HG03469 (cell line): ENCODE measurements around the gene DAPK1.

ENCODE experiments used
- ATAC-seq: cut with Tn5 transposase; IDR thresholded peaks from one replicate; pipeline ENCODE4 v1.9.1; 2021; ENCODE audit warnings: mild to moderate bottlenecking, moderate library complexity, moderate number of reproducible peaks; ENCODE audit not compliant: unreplicated experiment

The DAPK1 gene

GRCh38 chr9:87516222-87516925, 18.7 kb downstream of the DAPK1 start:
- no peak for ATAC-seq

- ATAC-seq = no peak
These were observed 19.2 kb downstream of the DAPK1 start for GRCh38 chr9:87516926-87517290.

- ATAC-seq = no peak
These were observed 20.1 kb downstream of the DAPK1 start for GRCh38 chr9:87517732-87518131.

- ATAC-seq = no peak
These were observed 21.2 kb downstream of the DAPK1 start for GRCh38 chr9:87518702-87519335.

GRCh38 chr9:87519461-87519860, 21.8 kb downstream of the DAPK1 start:
- no peak for ATAC-seq

- ATAC-seq = no peak
These were observed 22.6 kb downstream of the DAPK1 start for GRCh38 chr9:87520172-87520683.

- ATAC-seq = no peak
These were observed 24.2 kb downstream of the DAPK1 start for GRCh38 chr9:87521834-87522233.

GRCh38 chr9:87524061-87524460, 26.4 kb downstream of the DAPK1 start:
- ATAC-seq = no peak

- ATAC-seq = no peak
These were observed 28.1 kb downstream of the DAPK1 start for GRCh38 chr9:87525546-87526303.

GRCh38 chr9:87527211-87527916, 29.7 kb downstream of the DAPK1 start:
- ATAC-seq = no peak

- ATAC-seq = no peak
These were observed 31.3 kb downstream of the DAPK1 start for GRCh38 chr9:87528969-87529368.

- ATAC-seq = no peak
These were observed 32.0 kb downstream of the DAPK1 start for GRCh38 chr9:87529671-87530070.

GRCh38 chr9:87530716-87531115, 33.0 kb downstream of the DAPK1 start:
- no peak for ATAC-seq

- ATAC-seq = no peak
These were observed 34.0 kb downstream of the DAPK1 start for GRCh38 chr9:87531370-87532295.

- no peak for ATAC-seq
These were observed 35.6 kb downstream of the DAPK1 start for GRCh38 chr9:87533271-87533670.

- ATAC-seq = no peak
These were observed 36.4 kb downstream of the DAPK1 start for GRCh38 chr9:87534036-87534435.

GRCh38 chr9:87534957-87535356, 37.3 kb downstream of the DAPK1 start:
- ATAC-seq = no peak

- peak; percentile 55 for ATAC-seq
These were observed 38.3 kb downstream of the DAPK1 start for GRCh38 chr9:87535817-87536539.

GRCh38 chr9:87537625-87538024, 40.0 kb downstream of the DAPK1 start:
- no peak for ATAC-seq
